GM21423 (cell line): Measurements from ENCODE around the gene HTR3C.
"Not testable (repeated sequence)": the region's sequence is repeated elsewhere in the genome, so short reads cannot be mapped to it uniquely, and the experiment has no call there.

Source experiments
- ATAC-seq: cut with Tn5 transposase; IDR thresholded peaks from one replicate; pipeline ENCODE4 v1.9.1; 2021; ENCODE audit warnings: mild to moderate bottlenecking, moderate library complexity; ENCODE audit not compliant: unreplicated experiment

Gene HTR3C

DNA sequence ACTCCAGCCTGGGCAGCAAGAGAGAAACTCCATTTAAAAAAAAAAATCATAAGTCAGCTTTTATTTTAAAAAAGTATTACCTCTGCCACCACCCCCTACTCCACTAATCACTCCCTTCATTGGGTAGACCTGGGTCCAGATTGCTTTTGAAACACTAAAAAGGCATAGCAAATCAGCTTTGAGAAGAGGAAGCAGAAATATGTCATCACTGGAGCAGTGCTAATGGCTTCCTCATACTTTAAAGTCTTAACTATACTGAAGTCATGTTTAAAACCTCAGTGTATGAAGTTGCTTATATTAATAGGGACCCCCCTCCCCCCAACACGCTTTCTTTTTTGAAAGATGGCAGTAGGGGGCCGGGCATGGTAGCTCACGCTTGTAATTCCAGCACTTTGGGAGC is 22.3 kb upstream of the HTR3C start:
- ATAC-seq = no peak

DNA sequence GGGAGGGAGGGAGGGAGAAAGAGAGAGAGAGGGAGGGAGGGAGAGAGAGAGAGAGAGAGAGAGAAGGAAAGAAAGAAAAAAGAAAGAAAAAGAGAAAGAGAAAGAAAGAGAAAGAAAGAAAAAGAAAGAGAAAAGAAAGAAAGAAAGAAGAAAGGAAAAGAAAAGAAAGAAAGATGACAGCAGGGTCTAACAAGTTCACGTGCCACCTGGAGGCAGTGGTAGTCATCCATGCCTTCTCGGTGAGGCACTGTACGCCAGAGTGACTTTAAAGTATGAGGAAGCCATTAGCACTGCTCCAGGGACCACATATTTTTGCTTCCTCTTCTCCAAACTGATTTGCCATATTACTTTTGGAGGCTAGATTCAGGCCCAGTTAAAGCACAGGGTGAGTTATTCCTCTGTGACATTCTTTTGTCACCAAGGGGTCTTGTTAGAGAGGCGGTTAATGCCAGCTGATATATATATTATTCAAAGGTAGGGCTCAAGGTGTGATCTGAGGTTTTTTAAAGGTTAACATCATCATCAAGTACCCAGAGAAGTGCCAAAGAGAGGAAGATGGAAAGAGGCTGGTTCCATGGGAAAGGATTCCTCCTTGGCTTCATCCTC is 21.6 kb upstream of the HTR3C start, which contains the start of gene HTR3D:
TSS of gene HTR3D (plus strand) at position 556 of the 606 bp plus-strand sequence. CDS start at position 556, 0 bp downstream.
- no peak for ATAC-seq

DNA sequence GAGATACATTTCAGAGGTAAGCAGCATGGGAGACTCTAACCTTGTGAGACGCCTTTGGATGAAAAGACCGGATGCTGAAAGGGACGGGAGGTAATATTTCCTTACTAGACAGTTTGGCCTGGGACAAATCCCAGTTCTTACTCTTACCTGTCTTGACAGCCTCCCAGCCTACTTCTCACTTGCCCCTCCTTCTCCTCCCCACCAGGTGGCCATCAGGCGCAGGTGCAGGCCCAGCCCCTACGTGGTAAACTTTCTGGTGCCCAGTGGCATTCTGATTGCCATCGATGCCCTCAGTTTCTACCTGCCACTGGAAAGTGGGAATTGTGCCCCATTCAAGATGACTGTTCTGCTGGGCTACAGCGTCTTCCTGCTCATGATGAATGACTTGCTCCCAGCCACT is 15.0 kb upstream of the HTR3C start:
- ATAC-seq = no peak

DNA sequence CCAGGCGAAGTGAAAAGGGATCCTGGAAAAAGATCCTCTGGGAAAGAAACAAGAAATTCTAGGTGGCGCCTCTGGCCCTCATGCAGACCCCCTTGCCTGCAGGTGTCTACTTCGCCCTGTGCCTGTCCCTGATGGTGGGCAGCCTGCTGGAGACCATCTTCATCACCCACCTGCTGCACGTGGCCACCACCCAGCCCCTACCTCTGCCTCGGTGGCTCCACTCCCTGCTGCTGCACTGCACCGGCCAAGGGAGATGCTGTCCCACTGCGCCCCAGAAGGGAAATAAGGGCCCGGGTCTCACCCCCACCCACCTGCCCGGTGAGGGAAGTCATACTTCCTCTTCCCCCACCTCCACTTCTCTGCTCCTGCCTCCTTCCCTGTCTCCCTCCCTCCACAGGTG is 14.5 kb upstream of the HTR3C start:
- ATAC-seq = not testable (repeated sequence)

DNA sequence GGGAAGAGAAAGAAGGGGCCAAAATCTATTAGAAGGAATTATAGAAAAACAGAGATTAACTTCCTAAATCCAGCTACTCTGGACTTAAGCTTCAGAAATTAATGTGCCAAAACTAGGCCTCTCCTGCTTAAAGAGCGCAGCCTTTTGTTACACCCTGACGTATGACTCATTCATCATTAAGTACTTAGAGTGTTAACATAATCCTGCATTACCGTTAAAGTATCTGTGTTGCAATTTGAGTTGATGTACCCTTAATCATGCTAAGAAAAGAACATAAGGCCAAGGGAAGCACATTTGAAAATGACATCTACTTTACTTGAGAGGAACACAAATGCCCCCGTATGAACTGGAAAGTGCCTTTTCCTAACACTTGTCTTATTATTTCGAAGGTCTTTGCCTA is 13.4 kb upstream of the HTR3C start:
- ATAC-seq = no peak

DNA sequence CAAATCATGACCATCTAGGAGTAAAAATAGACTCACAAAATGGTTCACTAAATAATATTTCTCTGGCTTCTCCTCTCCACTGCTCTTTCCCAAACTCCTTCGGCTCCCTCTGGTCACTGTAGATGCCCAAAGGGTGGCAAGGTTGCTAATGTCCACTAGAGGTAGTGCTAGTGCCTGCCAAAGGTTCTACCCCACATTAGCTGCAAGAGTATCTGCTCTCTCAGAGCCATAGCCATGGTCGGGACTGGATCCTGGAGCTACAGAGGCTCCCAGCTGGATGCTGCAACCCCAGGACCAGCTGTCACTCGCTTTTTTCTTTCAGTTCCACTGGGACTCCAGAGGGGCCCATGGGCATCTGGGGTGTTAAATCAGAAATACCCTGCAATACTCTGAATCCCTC is 12.8 kb upstream of the HTR3C start:
- no peak for ATAC-seq

DNA sequence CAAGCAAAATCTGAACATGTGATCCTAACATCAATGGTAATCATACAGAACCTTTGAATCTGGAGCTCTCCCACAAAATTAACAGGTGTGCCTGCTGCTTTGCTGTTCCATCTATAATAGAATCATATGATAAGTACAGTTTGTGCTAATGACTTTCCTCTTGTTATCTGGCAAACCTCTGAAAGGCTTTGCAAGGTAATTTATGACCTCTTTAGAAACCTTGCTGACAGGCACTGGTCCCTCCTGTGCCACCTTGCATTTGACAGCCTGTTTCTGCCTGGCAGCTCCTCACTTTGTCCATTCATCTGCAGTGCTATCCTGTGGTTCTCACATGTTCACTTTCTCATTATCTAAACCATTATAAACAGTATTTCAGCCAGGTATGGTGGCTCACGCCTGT is 10.2 kb upstream of the HTR3C start:
- no peak for ATAC-seq

DNA sequence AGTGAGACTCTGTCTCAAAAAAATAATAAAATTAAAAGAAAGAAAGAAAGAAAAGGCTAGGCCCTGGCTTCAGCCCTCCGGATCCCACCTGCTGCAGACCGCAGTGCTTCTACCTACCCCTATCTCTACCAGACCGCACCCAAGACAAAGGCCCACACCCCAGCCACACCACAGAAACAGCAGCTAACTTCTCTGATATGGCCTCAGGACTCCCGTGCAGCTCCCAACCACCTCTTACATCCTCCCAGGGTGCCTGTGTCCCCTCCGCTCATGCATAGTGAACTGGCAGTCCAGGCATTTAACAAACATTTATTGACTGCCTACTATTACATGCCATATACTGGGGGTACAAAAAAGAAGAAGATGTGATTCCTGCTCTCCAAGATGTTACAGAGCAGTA is 6.9 kb upstream of the HTR3C start:
- no peak for ATAC-seq

DNA sequence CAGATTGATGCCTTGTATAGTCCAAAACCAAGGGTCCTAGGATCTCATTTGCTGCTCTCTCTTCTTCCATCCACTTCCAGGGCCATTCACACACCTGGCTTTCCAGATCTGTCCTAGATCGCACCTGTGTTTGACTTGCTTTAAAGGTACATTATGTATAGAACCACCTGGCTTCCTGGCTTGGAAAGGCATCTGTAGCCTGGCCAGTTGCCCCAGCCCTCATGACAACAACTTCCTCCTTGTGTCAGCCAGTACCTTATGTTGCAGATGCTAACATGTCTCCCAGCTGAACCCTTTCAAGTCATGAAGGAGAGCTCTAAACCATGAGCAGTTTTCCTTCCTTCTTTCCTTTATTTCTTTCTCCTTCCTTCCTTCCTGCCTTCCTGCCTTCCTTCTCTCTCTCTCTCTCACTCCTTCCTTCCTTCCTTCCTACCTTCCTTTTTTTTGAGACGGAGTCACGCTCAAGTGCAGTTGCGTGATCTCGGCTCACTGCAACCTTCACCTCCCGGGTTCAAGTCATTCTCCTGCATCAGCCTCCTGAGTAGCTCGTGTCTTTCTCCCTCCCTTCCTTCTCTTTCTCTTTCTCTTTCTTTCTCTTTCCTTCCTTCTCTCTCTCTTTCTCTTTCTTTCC is 2.5 kb upstream of the HTR3C start:
- no peak for ATAC-seq

DNA sequence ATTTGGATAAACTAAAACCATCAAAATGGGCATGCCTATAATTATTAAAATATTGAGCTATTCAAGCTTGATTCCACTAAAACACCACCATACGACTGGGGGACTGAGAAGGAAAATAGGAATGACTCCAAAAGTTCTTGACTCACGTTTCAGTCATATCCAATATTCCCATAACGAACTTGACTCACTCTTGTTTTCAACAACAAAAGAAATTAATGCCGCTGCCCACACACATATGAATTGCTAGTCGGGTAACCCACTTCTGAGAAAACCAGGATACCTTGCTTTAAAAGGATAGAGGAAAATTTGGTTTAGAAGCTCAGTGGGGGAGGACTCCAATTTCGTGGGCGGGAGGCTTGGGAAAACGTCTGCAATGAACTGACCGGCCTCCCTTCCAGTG is 5.2 kb downstream of the HTR3C start:
- no peak for ATAC-seq

DNA sequence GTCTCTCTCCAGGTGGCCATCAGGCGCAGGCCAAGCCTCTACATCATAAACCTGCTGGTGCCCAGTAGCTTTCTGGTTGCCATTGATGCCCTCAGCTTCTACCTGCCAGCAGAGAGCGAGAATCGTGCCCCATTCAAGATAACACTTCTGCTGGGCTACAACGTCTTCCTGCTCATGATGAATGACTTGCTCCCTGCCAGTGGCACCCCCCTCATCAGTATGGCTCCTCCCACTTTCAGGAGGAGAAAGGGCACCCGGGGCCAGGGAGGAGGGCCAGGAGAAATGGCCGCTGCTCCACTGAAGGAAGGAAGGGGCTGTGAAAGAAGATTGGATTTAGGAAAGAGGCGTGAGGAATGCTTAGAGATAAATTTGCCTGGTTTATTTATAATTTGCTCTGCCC is 6.6 kb downstream of the HTR3C start:
- no peak for ATAC-seq

DNA sequence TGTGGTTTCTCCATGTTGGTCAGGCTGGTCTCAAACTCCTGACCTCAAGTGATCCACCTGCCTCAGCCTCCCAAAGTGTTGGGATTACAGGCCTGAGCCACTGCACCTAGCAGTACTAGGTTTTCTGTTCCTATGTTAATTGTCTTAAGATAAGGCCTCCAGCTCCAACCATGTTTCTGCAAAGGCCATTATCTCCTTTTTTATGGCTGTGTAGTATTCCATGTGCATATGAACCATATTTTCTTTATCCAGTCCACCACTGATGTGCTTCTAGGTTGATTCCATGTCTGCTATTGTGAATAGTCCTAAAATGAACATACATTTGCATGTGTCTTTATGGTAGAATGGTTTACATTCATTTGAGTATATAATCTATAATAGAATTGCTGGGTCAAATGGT is 9.8 kb downstream of the HTR3C start:
- no peak for ATAC-seq

DNA sequence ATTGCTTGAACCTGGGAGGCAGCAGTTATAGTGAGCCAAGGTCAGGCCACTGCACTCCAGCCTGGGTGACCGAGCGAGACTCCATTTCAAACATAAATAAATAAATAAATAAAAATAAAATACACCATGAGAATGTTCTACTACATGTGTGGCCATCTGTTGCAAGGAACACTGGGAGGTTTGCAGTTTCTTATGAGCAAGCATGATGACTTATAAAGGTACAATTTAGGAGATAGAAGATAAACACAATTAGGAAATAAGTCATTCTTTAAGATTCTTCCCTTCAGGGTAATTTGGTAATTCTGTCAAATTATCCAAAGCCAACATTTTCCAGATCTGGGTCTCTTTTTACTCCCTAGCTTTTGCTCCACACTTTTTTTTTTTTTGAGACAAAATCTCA is 13.4 kb downstream of the HTR3C start:
- no peak for ATAC-seq

DNA sequence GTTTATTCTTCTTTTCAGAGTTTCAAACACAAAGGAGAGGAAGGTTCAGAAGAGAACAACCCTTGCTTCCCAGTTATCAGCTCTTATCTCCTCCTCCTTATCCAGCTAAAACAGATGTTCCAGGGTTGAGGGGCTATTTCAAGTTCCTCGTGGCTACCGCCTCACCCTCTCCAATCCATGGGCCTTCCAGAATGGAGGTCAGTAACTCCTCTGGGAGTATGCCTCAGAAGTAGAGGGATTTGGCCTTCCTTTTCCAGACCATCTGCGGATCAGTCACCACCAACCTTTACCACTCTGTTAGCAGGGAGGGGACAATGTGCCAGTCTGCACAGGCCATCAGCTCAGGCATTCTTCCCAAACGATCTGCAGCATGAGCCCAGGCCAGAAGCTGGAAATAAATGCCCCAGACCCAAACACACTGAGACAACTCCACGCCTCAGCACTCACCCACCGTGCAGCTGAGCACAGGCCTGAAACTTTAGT is 14.8 kb downstream of the HTR3C start:
- ATAC-seq = no peak

DNA sequence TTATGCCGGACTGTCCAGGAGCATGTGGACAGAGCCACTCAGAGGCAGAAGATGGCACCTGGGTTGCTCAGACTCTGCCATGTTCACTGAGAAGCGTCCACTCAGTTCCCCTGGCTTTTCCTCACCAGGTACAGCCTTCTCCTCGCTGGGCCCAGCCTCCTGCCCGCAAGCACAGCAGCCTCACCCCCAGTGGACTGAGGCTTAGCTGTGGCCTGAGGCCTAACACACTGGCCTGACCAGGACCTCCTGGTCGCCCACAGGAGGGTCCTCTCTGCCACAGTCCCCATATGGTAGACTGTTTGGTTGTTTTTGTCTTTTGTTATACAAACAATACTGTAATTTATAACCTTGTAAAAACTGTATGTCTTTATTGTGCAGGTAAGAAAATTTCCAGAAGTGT is 15.5 kb downstream of the HTR3C start:
- no peak for ATAC-seq

DNA sequence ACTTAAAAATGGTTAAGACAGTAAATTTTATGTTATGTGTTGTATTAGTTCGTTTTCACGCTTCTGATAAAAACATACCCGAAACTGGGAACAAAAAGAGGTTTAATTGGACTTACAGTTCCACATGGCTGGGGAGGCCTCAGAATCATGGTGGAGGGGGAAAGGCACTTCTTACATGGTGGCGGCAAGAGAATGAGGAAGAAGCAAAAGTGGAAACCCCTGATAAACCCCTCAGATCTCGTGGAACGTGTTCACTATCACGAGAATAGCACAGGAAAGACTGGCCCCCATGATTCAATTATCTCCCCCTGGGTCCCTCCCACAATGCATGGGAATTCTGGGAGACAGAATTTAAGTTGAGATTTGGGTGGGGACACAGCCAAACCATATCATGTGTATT is 18.3 kb downstream of the HTR3C start:
- not testable (repeated sequence) for ATAC-seq

DNA sequence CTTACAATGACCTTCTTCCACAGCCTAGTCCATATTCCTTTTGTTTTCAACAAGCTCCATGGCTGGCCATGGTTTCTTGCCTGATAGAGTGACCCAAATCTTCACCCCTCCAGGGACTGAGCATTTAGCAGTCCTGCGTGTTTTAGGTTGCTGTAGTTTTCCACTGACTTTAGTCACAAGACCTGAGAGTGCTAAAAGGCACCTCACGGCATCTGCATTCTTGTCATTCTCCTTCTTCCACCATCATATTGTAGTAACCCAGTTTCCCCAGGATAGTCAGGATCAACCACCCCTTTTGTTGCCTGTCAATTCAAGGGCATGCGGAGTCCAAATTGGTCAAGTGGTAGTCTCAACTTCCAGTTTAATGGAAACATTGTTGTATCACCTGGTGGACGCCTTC is 20.8 kb downstream of the HTR3C start:
- no peak for ATAC-seq

DNA sequence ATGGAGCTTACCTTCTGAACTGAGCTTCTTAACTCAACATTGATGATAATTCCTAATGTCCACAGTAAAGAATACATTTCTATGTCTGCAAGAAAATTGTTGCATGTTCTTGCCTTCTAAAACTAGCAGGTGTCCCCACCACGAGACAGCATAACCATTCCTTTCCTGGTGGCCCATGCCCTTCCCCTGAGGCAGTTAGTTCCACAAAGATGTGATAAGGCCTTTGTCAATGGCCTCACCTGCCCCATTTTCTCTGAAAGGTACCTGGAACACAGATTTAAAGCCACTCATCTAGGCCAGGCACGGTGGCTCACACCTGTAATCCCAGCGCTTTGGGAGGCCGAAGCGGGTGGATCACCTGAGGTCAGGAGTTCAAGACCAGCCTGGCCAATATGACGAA is 23.1 kb downstream of the HTR3C start:
- no peak for ATAC-seq

DNA sequence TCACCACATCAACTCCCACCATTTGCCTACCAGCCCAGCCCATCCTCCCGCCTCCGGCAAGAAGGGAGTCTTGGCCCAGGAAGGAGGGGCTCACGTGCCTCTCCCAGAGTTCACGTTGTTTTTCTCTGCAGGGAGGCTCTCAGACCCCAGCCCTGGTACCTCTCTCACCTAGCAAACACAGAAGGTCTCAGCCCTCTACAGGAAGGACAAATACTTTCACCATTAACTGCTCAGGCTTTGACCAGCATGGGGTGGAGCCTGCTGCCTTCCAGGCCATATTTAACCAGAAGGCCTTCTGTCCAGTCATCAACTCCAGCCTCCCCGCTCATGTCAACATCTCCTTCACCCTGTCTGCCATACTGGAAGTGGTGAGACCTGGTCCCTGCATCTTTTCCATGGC is 25.0 kb downstream of the HTR3C start:
- no peak for ATAC-seq

DNA sequence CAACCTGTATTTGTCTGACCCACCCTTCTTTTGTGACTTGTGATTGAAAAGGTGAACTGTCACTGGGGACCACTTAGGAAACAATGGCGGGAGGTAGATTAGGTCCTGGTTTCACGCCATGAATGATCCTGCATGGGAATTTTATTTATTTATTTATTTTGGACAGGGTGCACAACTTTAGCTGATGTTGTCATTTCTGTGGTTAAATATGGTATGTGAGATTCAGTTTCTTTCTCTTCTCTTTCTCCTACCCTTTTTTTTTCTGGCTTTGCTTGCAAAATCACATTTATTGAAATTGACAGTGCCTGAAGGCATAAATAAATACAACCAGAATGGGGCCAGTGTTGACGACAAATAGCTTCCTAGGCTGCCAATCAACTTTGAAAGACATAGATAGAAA is 26.0 kb downstream of the HTR3C start:
- no peak for ATAC-seq

DNA sequence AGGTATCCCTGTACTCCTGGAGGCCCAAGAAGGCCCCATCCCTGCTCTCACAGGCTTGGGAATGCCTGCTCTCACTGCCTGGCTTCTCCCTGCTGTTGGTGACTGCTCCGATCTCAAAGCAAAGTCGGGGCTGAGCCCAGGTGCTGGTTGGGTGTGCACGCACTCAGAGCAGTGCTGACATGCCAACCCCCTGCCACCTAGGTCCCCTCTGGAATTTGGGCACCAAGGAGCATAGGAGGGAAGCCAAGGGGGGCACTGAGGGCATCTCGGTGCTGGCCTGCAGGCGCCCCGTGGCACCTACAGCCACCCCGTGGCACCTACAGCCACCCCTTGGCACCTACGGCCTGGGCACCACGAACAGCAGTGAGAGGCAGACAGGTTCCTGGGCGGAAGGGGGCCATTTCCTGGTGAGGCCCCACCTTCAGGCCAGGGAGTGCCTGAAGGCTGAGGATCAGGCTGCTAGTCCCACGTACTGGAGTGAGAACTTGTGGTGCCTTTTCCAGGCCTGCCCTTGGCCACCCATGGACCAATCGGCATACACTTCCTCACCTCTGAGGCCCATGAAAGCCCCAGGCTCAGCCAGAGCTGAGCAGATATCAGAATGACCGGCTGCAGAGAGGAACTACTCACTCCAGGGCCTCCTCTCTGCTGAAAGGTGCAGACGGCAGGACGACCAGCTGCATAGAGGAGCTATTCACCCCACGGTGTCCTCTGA is 28.4 kb downstream of the HTR3C start:
- no peak for ATAC-seq

DNA sequence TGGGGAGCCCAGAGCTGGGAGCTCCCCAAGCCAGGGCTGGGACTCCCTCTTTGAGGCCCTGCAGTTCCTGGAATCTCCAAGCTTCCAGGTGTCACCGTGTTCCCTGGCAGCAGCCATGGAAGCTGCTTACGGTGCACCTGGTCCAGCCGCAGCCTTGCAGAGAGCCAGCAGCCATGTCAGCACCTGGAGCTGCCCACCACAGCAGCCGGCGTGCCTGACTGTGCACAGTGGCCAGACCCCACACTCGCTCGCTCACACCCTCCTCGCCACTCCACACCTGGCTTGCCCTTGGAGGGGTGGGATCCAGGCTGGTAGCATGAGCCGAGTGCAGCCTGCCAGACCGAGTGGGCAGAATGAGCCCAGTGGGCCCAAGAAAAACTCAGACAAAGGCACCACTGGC is 29.2 kb downstream of the HTR3C start:
- ATAC-seq = no peak
